Peyer's patch (tissue), 4 donors: ENCODE measurements around the gene AUTS2.
A peak's percentile ranks its signal among the peaks of the same experiment; 100 is the strongest.

Experiments used
- CTCF ChIP-seq, 6 experiments: fragments of 450-650 bp in 4 of 6; fragments of 200-600 bp in 2 of 6; sonication (generic) in 1 of 6; IDR thresholded peaks; one replicate each; pipeline ENCODE4 v1.5.1; 2017 to 2019; ENCODE audit warnings: antibody characterized with exemption in 6 of 6, mild to moderate bottlenecking in 3 of 6, moderate library complexity in 1 of 6
- POLR2A ChIP-seq, 2 donors: fragments of 450-650 bp; IDR thresholded peaks; one replicate each; pipeline ENCODE4 v1.5.1; 2017; ENCODE audit warnings: antibody characterized with exemption in 2 of 2, mild to moderate bottlenecking in 2 of 2, moderate library complexity in 2 of 2

- peak in 1 of 6 experiments; percentile 17 for TF ChIP-seq CTCF (IDR thresholded peaks at IDR 0.05)
- TF ChIP-seq POLR2A (IDR thresholded peaks at IDR 0.05): no peak
These were observed 295.6 kb downstream of the AUTS2 start for GRCh38 chr7:69893906-69894305.
